ENCODE measurements around the gene PPIA.

GRCh38 chr7:44750921-44751571, 45.4 kb upstream of the PPIA start:
- TF ChIP-seq CTCF (IDR thresholded peaks at IDR 0.05) (no peak), POLR2A (IDR thresholded peaks at IDR 0.05) (no peak), POLR2AphosphoS5 (IDR thresholded peaks at IDR 0.05) (no peak)

Data from breast epithelium (tissue), 3 donors.